Measurements from ENCODE around the gene PIP4K2B.

GRCh38 chr17:38741921-38742410, 57.4 kb downstream of the PIP4K2B start:
- no peak for TF ChIP-seq POLR2AphosphoS5 (IDR thresholded peaks at IDR 0.05; ENCODE audit: low read depth)
- no peak for TF ChIP-seq CTCF (IDR thresholded peaks at IDR 0.05; ENCODE audit: insufficient read depth, low read length)
